Hepatocyte (in vitro differentiated cells): ENCODE measurements around the gene HSDL1. TPM values are rescaled to one million over a fixed set of nuclear protein-coding genes. Genes with fewer than 3 reads are reported as not detected.
A peak's percentile ranks its signal among the peaks of the same experiment; 100 is the strongest.

Experiments used
- DNase-seq: peaks from one replicate; pipeline ENCODE4 v3.0.0-alpha.2; 2016; ENCODE audit warnings: low spot score
- H2AFZ ChIP-seq: fragments of 200-600 bp; sonication (generic); 2 replicates; pipeline ENCODE4 v1.6.0; 2016; ENCODE audit warnings: antibody characterized with exemption, mild to moderate bottlenecking
- H3K27ac ChIP-seq: fragments of 200-600 bp; sonication (generic); 2 replicates; pipeline ENCODE4 v1.5.1; 2016; ENCODE audit warnings: mild to moderate bottlenecking
- H3K27me3 ChIP-seq: fragments of 200-600 bp; sonication (generic); 2 replicates; pipeline ENCODE4 v1.6.1; 2016
- H3K36me3 ChIP-seq: fragments of 200-600 bp; sonication (generic); replicated peaks from 2 replicates; pipeline ENCODE4 v1.5.1; 2016; ENCODE audit warnings: low read depth; ENCODE audit not compliant: insufficient read depth
- H3K4me1 ChIP-seq: fragments of 200-600 bp; sonication (generic); 2 replicates; pipeline ENCODE4 v1.5.1; 2016; ENCODE audit warnings: mild to moderate bottlenecking, moderate library complexity; ENCODE audit not compliant: insufficient read depth
- H3K4me2 ChIP-seq: fragments of 200-600 bp; sonication (generic); 2 replicates; pipeline ENCODE4 v1.6.0; 2016
- H3K4me3 ChIP-seq: fragments of 200-600 bp; sonication (generic); 2 replicates; pipeline ENCODE4 v1.5.1; 2016; ENCODE audit warnings: mild to moderate bottlenecking
- H3K79me2 ChIP-seq: fragments of 200-600 bp; sonication (generic); 2 replicates; pipeline ENCODE4 v1.6.0; 2017; ENCODE audit warnings: mild to moderate bottlenecking
- H3K9me2 ChIP-seq: fragments of 200-600 bp; sonication (generic); replicated peaks from 2 replicates; pipeline ENCODE4 v1.6.0; 2017; ENCODE audit warnings: mild to moderate bottlenecking; ENCODE audit not compliant: insufficient read depth
- H3K9me3 ChIP-seq: fragments of 200-600 bp; sonication (generic); 2 replicates; pipeline ENCODE4 v1.5.1; 2016; ENCODE audit warnings: low read depth, mild to moderate bottlenecking
- H4K20me1 ChIP-seq: fragments of 200-600 bp; sonication (generic); 2 replicates; pipeline ENCODE4 v1.6.0; 2016; ENCODE audit warnings: mild to moderate bottlenecking; ENCODE audit not compliant: insufficient read depth, poor library complexity, severe bottlenecking
- EZH2 ChIP-seq: fragments of 200-600 bp; sonication (generic); IDR thresholded peaks from 2 replicates; pipeline ENCODE4 v1.6.1; 2016; ENCODE audit warnings: antibody characterized with exemption, mild to moderate bottlenecking, borderline replicate concordance
- EZH2phosphoT487 ChIP-seq: fragments of 200-600 bp; sonication (generic); IDR thresholded peaks from one replicate; pipeline ENCODE4 v1.6.1; 2018; ENCODE audit warnings: antibody characterized with exemption, mild to moderate bottlenecking, low read depth, moderate library complexity; ENCODE audit not compliant: unreplicated experiment, severe bottlenecking
- WGBS: methylation state at CpG from one replicate; pipeline ENCODE4 v1.1.6; 2016; ENCODE audit warnings: low lambda C conversion rate; ENCODE audit errors: missing lambda C conversion rate; 5-methylcytosine and 5-hydroxymethylcytosine counted together
- polyA plus RNA-seq: library from polyadenylated mRNA; unstranded; fragments of >200 nt; fragmentation: Nextera tagmentation; extraction: Ambion mirVana; gene quantifications from 2 replicates; pipeline ENCODE4 v1.2.1, GENCODE V29; 2016
- total RNA-seq: library from RNA; depleted of rRNA; stranded (reverse); fragments of >200 nt; gene quantifications from 2 replicates; pipeline ENCODE4 v1.2.3, GENCODE V29; 2014
- TF ChIP-seq, protein P1 (sequence below): fragments of 200-600 bp; sonication (generic); IDR thresholded peaks from 2 replicates; pipeline ENCODE4 v1.5.1; 2016; ENCODE audit warnings: antibody characterized with exemption, mild to moderate bottlenecking; ENCODE audit not compliant: poor library complexity

Gene HSDL1
- total and polyA plus RNA-seq, 2 experiments from 2014 or later: 14.3 to 24.9 TPM

DNA sequence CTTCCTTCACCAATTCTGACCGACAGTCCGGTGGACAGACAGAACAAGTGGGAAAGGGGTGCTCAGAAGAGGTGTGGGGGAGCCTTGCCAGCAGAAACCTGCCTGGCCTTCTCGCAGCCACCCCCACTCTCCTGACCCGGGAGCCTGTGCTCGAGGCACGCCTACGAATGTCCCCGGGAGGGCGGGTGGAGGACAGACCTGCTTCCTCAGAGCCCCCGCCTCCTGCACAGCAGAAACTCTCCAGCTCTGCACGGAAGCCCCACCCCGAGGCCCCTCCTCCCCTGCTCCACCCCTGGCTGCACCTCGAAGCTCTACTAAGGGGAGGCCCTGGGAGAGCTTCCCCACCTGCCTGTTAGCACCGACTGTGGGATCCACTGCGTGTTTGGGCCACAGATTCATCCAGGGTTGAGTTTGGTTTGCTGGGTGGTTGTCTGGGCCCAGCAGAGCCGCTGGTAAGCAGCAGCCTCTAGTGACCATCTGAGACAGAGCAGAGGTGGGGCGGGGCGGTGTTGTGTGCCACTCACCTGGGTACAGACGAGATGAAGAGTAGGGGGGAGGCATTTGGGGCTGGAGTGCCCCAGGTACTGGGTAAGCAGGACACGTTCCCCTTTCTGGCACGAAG is 35.7 kb upstream of the HSDL1 start:
- H3K27me3 ChIP-seq: no peaks in the 10 kb centered on the region
- no peak overlapping the region for H2AFZ ChIP-seq
- no peaks in the 10 kb centered on the region for H3K9me3 ChIP-seq
- no peaks in the 10 kb centered on the region for H4K20me1 ChIP-seq
- peaks cover 15% of the 10 kb centered on the region for H3K4me1 ChIP-seq
- no peaks in the 10 kb centered on the region for H3K36me3 ChIP-seq
- peaks cover 16% of the 10 kb centered on the region for H3K79me2 ChIP-seq
- no peak overlapping the region for H3K27ac ChIP-seq
- no peak overlapping the region for H3K4me3 ChIP-seq
- no peaks in the 10 kb centered on the region for H3K9me2 ChIP-seq
- DNase-seq: peak; percentile 4
- no peak for TF ChIP-seq EZH2
- TF ChIP-seq, protein P1, sequence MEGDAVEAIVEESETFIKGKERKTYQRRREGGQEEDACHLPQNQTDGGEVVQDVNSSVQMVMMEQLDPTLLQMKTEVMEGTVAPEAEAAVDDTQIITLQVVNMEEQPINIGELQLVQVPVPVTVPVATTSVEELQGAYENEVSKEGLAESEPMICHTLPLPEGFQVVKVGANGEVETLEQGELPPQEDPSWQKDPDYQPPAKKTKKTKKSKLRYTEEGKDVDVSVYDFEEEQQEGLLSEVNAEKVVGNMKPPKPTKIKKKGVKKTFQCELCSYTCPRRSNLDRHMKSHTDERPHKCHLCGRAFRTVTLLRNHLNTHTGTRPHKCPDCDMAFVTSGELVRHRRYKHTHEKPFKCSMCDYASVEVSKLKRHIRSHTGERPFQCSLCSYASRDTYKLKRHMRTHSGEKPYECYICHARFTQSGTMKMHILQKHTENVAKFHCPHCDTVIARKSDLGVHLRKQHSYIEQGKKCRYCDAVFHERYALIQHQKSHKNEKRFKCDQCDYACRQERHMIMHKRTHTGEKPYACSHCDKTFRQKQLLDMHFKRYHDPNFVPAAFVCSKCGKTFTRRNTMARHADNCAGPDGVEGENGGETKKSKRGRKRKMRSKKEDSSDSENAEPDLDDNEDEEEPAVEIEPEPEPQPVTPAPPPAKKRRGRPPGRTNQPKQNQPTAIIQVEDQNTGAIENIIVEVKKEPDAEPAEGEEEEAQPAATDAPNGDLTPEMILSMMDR: no peak
- TF ChIP-seq EZH2phosphoT487: no peak
- WGBS: 94% methylated on average over 20 of the region's 21 CpGs
- H3K4me2 ChIP-seq: no peak overlapping the region

GRCh38 chr16:84179612-84180320 is 34.8 kb upstream of the HSDL1 start:
- Histone ChIP-seq H3K36me3 (no peaks in the 10 kb centered on the region), H3K27ac (no peak overlapping the region), H3K9me2 (no peaks in the 10 kb centered on the region), H4K20me1 (no peaks in the 10 kb centered on the region), H3K4me1 (peaks cover 15% of the 10 kb centered on the region), H3K79me2 (peaks cover 7% of the 10 kb centered on the region), H3K27me3 (no peaks in the 10 kb centered on the region), H3K4me2 (no peak overlapping the region), H3K4me3 (no peak overlapping the region), H3K9me3 (no peaks in the 10 kb centered on the region), H2AFZ (no peak overlapping the region)
- no peak for DNase-seq
- WGBS: 95% methylated on average over 25 of the region's 33 CpGs
- TF ChIP-seq EZH2: no peak
- TF ChIP-seq EZH2phosphoT487: no peak
- TF ChIP-seq, protein P1: no peak

DNA sequence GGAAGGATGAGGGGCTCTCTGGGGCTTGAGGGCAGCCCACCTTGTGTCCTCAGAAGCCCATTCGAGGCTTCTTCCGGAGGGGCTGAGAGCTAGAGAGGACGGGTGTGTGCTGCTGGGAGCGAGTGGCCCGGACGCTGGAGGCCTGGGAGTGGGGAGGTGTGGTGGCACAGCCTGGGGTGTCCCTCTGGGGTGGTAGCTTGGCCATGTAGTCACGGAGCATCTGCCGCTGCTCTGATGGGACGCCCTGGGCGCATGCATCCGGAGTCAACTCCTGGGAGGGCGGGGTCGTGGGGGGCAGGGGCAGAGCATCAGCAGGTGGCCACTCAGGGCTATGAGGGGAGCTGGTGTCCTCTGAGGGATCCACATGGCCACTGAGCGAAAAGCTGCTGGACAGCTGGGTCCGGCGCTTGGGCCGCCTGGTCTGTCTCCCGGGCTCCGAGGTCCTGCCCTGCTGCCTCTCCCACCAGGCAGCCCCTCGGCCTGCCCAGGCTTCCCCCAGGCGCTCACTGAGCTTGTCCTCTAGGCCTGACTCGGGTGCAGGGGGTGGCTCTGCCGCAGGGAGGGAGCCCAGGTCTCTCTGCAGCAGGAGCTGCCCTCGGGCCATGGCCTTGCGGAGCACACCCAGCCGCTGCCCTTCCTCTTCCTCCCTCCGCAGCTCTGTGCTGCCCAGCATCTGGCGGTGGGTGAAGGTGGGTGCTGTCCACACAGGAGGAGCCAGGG is 34.1 kb upstream of the HSDL1 start:
- H3K4me1 ChIP-seq: peaks cover 15% of the 10 kb centered on the region
- no peaks in the 10 kb centered on the region for H4K20me1 ChIP-seq
- H3K27ac ChIP-seq: no peak overlapping the region
- H3K79me2 ChIP-seq: no peaks in the 10 kb centered on the region
- WGBS: 95% methylated on average over 19 of the region's 28 CpGs
- no peaks in the 10 kb centered on the region for H3K27me3 ChIP-seq
- TF ChIP-seq EZH2 (no peak), EZH2phosphoT487 (no peak)
- TF ChIP-seq, protein P1: no peak
- H3K4me3 ChIP-seq: no peak overlapping the region
- H3K9me2 ChIP-seq: no peaks in the 10 kb centered on the region
- no peak overlapping the region for H3K4me2 ChIP-seq
- no peaks in the 10 kb centered on the region for H3K9me3 ChIP-seq
- no peak overlapping the region for H2AFZ ChIP-seq
- no peaks in the 10 kb centered on the region for H3K36me3 ChIP-seq
- DNase-seq: peak; percentile 4
